ENCODE measurements around the gene FSD1. TPM values are rescaled to one million over a fixed set of nuclear protein-coding genes. Genes with fewer than 3 reads are reported as not detected.
A peak's percentile ranks its signal among the peaks of the same experiment; 100 is the strongest.

FSD1 gene
- total RNA-seq, 1 experiment from 2014 or later, result not detected

GRCh38 chr19:4291184-4291732 is 13.1 kb upstream of the FSD1 start:
- Histone ChIP-seq H3K4me2 (ENCODE audit: low read depth, low read length, poor library complexity, severe bottlenecking) (no peak overlapping the region), H3K27ac (ENCODE audit: low read length) (no peak overlapping the region), H2AFZ (ENCODE audit: low read length) (no peak overlapping the region), H4K20me1 (ENCODE audit: insufficient read depth, low read depth, low read length) (no peaks in the 10 kb centered on the region), H3K36me3 (ENCODE audit: insufficient read depth, low read length) (no peaks in the 10 kb centered on the region), H3K9ac (ENCODE audit: low read length) (no peak overlapping the region), H3K79me2 (ENCODE audit: low read length) (no peaks in the 10 kb centered on the region), H3K9me3 (ENCODE audit: low read length) (no peaks in the 10 kb centered on the region), H3K4me1 (ENCODE audit: low read length) (peaks cover 1% of the 10 kb centered on the region), H3K4me3 (ENCODE audit: low read length) (no peak overlapping the region), H3K27me3 (ENCODE audit: low read length) (no peaks in the 10 kb centered on the region), H3K9me2 (replicated peaks; ENCODE audit: insufficient read depth, low read length) (no peaks in the 10 kb centered on the region)
- DNase-seq, result peak; percentile 35

GRCh38 chr19:4292515-4292914 is 11.9 kb upstream of the FSD1 start:
- Histone ChIP-seq H3K9me2 (replicated peaks; ENCODE audit: insufficient read depth, low read length) (no peaks in the 10 kb centered on the region), H3K27ac (ENCODE audit: low read length) (no peak overlapping the region), H3K27me3 (ENCODE audit: low read length) (no peaks in the 10 kb centered on the region), H2AFZ (ENCODE audit: low read length) (no peak overlapping the region), H3K4me3 (ENCODE audit: low read length) (no peak overlapping the region), H3K36me3 (ENCODE audit: insufficient read depth, low read length) (no peaks in the 10 kb centered on the region), H4K20me1 (ENCODE audit: insufficient read depth, low read depth, low read length) (no peaks in the 10 kb centered on the region), H3K79me2 (ENCODE audit: low read length) (no peaks in the 10 kb centered on the region), H3K9ac (ENCODE audit: low read length) (no peak overlapping the region), H3K4me2 (ENCODE audit: low read depth, low read length, poor library complexity, severe bottlenecking) (no peak overlapping the region), H3K9me3 (ENCODE audit: low read length) (no peaks in the 10 kb centered on the region), H3K4me1 (ENCODE audit: low read length) (peaks cover 7% of the 10 kb centered on the region)
- no peak for DNase-seq

- Histone ChIP-seq H4K20me1 (ENCODE audit: insufficient read depth, low read depth, low read length) (no peaks in the 10 kb centered on the region), H3K4me3 (ENCODE audit: low read length) (no peak overlapping the region), H2AFZ (ENCODE audit: low read length) (no peak overlapping the region), H3K9me2 (replicated peaks; ENCODE audit: insufficient read depth, low read length) (no peaks in the 10 kb centered on the region), H3K36me3 (ENCODE audit: insufficient read depth, low read length) (no peaks in the 10 kb centered on the region), H3K9me3 (ENCODE audit: low read length) (no peaks in the 10 kb centered on the region), H3K4me1 (ENCODE audit: low read length) (peaks cover 7% of the 10 kb centered on the region), H3K27ac (ENCODE audit: low read length) (no peak overlapping the region), H3K4me2 (ENCODE audit: low read depth, low read length, poor library complexity, severe bottlenecking) (no peak overlapping the region), H3K27me3 (ENCODE audit: low read length) (no peaks in the 10 kb centered on the region), H3K79me2 (ENCODE audit: low read length) (no peaks in the 10 kb centered on the region), H3K9ac (ENCODE audit: low read length) (no peak overlapping the region)
- DNase-seq, result no peak
Measured at GRCh38 chr19:4294389-4294788, 10.0 kb upstream of the FSD1 start.

DNA sequence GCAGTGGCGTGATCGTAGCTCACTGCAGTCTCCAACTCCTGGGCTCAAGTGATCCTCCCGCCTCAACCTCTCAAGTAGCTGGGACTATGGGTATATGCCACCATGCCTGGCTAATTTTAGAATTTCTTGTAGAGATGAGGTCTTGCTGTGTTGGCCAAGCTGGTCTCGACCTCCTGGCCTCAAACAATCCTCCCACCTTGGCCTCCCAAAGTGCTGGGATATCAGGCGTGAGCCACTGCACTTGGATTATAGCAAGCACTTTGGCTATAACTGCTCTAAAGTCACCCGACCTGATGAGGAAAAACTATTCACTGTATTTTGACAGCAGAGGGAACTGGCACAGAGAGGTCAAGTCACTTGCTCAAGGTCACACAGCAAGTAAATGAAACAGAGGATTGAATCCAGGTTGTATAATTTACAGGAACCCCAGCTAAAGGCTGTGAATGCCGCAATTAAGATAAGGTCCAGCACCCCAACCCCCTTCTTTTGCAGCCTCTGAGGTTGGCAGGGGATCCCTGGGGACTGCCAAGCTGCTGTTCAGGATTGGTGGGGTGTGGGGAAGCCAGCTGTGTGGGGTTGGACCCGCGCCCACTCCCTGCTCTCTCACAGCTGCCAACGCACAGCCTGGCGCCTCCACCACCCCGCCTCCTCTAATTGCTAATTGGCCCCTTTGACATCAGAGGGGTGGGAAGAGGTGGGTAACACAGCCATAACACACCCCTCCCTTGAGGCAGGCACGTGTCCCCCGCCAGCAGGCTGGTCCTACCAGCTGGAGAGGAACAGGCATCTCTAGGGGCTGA is 8.2 kb upstream of the FSD1 start:
- no peak overlapping the region for H3K9ac ChIP-seq (ENCODE audit: low read length)
- no peaks in the 10 kb centered on the region for H3K9me2 ChIP-seq (replicated peaks; ENCODE audit: insufficient read depth, low read length)
- no peaks in the 10 kb centered on the region for H3K36me3 ChIP-seq (ENCODE audit: insufficient read depth, low read length)
- H3K4me1 ChIP-seq (ENCODE audit: low read length), result peaks cover 7% of the 10 kb centered on the region
- H3K9me3 ChIP-seq (ENCODE audit: low read length), result no peaks in the 10 kb centered on the region
- H3K27me3 ChIP-seq (ENCODE audit: low read length), result no peaks in the 10 kb centered on the region
- H3K4me3 ChIP-seq (ENCODE audit: low read length), result no peak overlapping the region
- H3K79me2 ChIP-seq (ENCODE audit: low read length), result no peaks in the 10 kb centered on the region
- no peak overlapping the region for H2AFZ ChIP-seq (ENCODE audit: low read length)
- H4K20me1 ChIP-seq (ENCODE audit: insufficient read depth, low read depth, low read length), result no peaks in the 10 kb centered on the region
- H3K4me2 ChIP-seq (ENCODE audit: low read depth, low read length, poor library complexity, severe bottlenecking), result no peak overlapping the region
- peak; percentile 76 for DNase-seq
- H3K27ac ChIP-seq (ENCODE audit: low read length), result no peak overlapping the region

DNA sequence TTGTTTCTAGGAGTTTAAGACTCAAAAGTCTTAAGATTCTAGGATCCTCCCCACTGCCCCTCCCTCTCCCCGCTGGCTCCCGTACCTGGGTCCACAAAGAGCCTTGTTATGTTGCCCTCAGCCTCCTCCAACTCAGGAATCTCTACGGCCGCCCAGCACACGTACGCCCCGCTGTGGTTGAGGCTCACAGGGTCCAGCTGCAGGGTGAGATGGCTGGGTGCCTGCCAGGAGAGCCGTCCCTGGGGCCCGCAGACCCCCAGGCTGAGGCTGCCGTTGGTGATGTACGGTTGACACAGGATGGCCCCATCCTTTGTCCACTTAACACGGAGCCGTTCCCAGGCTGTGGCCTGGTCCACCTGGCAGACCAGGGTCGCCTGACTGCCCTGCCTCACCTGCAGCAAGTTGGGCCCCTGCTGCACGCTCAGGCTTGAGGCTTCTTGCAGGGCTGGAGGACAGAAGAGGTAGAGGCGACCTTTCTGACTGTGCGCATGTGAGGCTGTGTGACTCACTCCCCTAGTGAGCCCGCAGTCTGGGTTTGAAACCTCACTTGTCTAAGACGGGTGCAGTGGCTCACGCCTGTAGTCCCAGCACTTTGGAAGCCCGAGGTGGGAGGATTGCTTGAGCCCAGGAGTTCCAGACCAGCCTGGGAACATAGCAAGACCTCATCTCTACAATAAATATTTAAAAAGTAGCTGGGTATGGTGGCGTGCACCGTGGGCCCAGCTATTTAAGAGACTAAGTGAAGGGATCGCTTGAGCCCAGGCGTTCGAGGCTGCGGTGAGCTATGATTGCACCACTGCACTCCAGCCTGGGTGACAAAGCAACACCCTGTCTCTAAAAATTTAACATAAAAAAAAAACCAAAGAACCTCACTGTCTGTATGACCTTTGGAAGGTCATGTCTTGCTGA is 6.2 kb upstream of the FSD1 start:
- Histone ChIP-seq H3K4me1 (ENCODE audit: low read length) (peaks cover 7% of the 10 kb centered on the region), H3K4me2 (ENCODE audit: low read depth, low read length, poor library complexity, severe bottlenecking) (no peak overlapping the region), H3K27ac (ENCODE audit: low read length) (no peak overlapping the region), H2AFZ (ENCODE audit: low read length) (no peak overlapping the region), H3K27me3 (ENCODE audit: low read length) (no peaks in the 10 kb centered on the region), H3K9me3 (ENCODE audit: low read length) (no peaks in the 10 kb centered on the region), H3K4me3 (ENCODE audit: low read length) (no peak overlapping the region), H3K36me3 (ENCODE audit: insufficient read depth, low read length) (no peaks in the 10 kb centered on the region), H3K79me2 (ENCODE audit: low read length) (no peaks in the 10 kb centered on the region), H3K9ac (ENCODE audit: low read length) (no peak overlapping the region), H3K9me2 (replicated peaks; ENCODE audit: insufficient read depth, low read length) (no peaks in the 10 kb centered on the region), H4K20me1 (ENCODE audit: insufficient read depth, low read depth, low read length) (no peaks in the 10 kb centered on the region)
- no peak for DNase-seq

- H4K20me1 ChIP-seq (ENCODE audit: insufficient read depth, low read depth, low read length), result no peaks in the 10 kb centered on the region
- H3K4me1 ChIP-seq (ENCODE audit: low read length), result peaks cover 7% of the 10 kb centered on the region
- no peak overlapping the region for H2AFZ ChIP-seq (ENCODE audit: low read length)
- H3K79me2 ChIP-seq (ENCODE audit: low read length), result no peaks in the 10 kb centered on the region
- DNase-seq, result no peak
- H3K27me3 ChIP-seq (ENCODE audit: low read length), result no peaks in the 10 kb centered on the region
- H3K9me3 ChIP-seq (ENCODE audit: low read length), result no peaks in the 10 kb centered on the region
- H3K9me2 ChIP-seq (replicated peaks; ENCODE audit: insufficient read depth, low read length), result no peaks in the 10 kb centered on the region
- H3K36me3 ChIP-seq (ENCODE audit: insufficient read depth, low read length), result no peaks in the 10 kb centered on the region
- no peak overlapping the region for H3K9ac ChIP-seq (ENCODE audit: low read length)
- no peak overlapping the region for H3K27ac ChIP-seq (ENCODE audit: low read length)
- no peak overlapping the region for H3K4me2 ChIP-seq (ENCODE audit: low read depth, low read length, poor library complexity, severe bottlenecking)
- no peak overlapping the region for H3K4me3 ChIP-seq (ENCODE audit: low read length)
Measured at GRCh38 chr19:4298810-4299550, 5.4 kb upstream of the FSD1 start.

- H3K4me1 ChIP-seq (ENCODE audit: low read length), result peaks cover 7% of the 10 kb centered on the region
- no peaks in the 10 kb centered on the region for H3K79me2 ChIP-seq (ENCODE audit: low read length)
- H3K4me2 ChIP-seq (ENCODE audit: low read depth, low read length, poor library complexity, severe bottlenecking), result no peak overlapping the region
- no peaks in the 10 kb centered on the region for H3K9me2 ChIP-seq (replicated peaks; ENCODE audit: insufficient read depth, low read length)
- H3K27ac ChIP-seq (ENCODE audit: low read length), result no peak overlapping the region
- DNase-seq, result no peak
- no peak overlapping the region for H3K9ac ChIP-seq (ENCODE audit: low read length)
- no peak overlapping the region for H2AFZ ChIP-seq (ENCODE audit: low read length)
- H4K20me1 ChIP-seq (ENCODE audit: insufficient read depth, low read depth, low read length), result no peaks in the 10 kb centered on the region
- H3K4me3 ChIP-seq (ENCODE audit: low read length), result no peak overlapping the region
- no peaks in the 10 kb centered on the region for H3K27me3 ChIP-seq (ENCODE audit: low read length)
- no peaks in the 10 kb centered on the region for H3K9me3 ChIP-seq (ENCODE audit: low read length)
- H3K36me3 ChIP-seq (ENCODE audit: insufficient read depth, low read length), result no peaks in the 10 kb centered on the region
Measured at GRCh38 chr19:4300589-4300988, 3.8 kb upstream of the FSD1 start.

Data from Karpas-422 (cell line).